ENCODE results near the gene AKAP8L.
"Not testable (repeated sequence)": the region's sequence is repeated elsewhere in the genome, so short reads cannot be mapped to it uniquely, and the experiment has no call there.

AKAP8L gene

GRCh38 chr19:15419413-15420025 is 731 bp upstream of the AKAP8L start:
- Histone ChIP-seq H3K4me3 (ENCODE audit: low read depth, low read length) (peak overlapping the region; percentile 44), H3K4me1 (peaks cover 14% of the 10 kb centered on the region), H3K36me3 (peaks cover 50% of the 10 kb centered on the region), H3K27me3 (no peaks in the 10 kb centered on the region), H3K9me3 (no peaks in the 10 kb centered on the region; the same call in 1 of the 2 replicates)
- no peak for DNase-seq
- no peak for TF ChIP-seq CTCF (IDR thresholded peaks at IDR 0.05; ENCODE audit: low read depth, low read length)

GRCh38 chr19:15418231-15418578 is 583 bp downstream of the AKAP8L start:
- peak; percentile 42 for DNase-seq
- Histone ChIP-seq H3K27me3 (no peaks in the 10 kb centered on the region), H3K4me3 (ENCODE audit: low read depth, low read length) (peak overlapping the region; percentile 99), H3K36me3 (peaks cover 37% of the 10 kb centered on the region), H3K9me3 (no peaks in the 10 kb centered on the region), H3K4me1 (peaks cover 14% of the 10 kb centered on the region)
- TF ChIP-seq CTCF (IDR thresholded peaks at IDR 0.05; ENCODE audit: low read depth, low read length), result no peak

- Histone ChIP-seq H3K27me3 (no peaks in the 10 kb centered on the region), H3K9me3 (no peaks in the 10 kb centered on the region), H3K4me1 (peaks cover 14% of the 10 kb centered on the region), H3K36me3 (peaks cover 34% of the 10 kb centered on the region), H3K4me3 (ENCODE audit: low read depth, low read length) (peak overlapping the region; percentile 99)
- DNase-seq, result no peak
- no peak for TF ChIP-seq CTCF (IDR thresholded peaks at IDR 0.05; ENCODE audit: low read depth, low read length)
Measured at GRCh38 chr19:15417699-15418098, 1.1 kb downstream of the AKAP8L start.

- no peak for DNase-seq
- peaks cover 50% of the 10 kb centered on the region for H3K36me3 ChIP-seq
Measured at GRCh38 chr19:15412832-15413231, 6.0 kb downstream of the AKAP8L start.

DNA sequence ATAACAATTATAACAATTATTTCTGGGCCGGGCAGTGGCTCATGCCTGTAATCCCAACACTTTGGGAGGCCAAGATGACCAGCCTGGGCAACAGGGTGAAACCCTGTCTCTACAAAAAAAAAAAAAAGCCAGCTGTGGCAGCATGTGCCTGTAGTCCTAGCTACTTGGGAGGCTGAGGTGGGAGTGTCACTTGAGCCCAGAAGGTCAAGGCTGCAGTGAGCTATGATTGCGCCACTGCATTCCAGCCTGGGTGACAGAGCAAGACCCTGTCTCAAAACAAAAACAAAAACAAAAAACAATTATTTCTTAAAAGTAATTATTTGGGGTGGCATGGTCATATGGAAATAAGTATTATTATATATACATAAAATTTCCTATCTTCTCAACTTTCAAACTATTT is 7.4 kb downstream of the AKAP8L start:
- not testable (repeated sequence) for H3K4me1 ChIP-seq; H3K4me3 ChIP-seq (ENCODE audit: low read depth, low read length); H3K9me3 ChIP-seq; DNase-seq; H3K27me3 ChIP-seq
- H3K36me3 ChIP-seq, result peaks cover 57% of the 10 kb centered on the region

More at GRCh38 chr19:15412832-15413231, 6.0 kb downstream of the AKAP8L start:
- TF ChIP-seq CTCF (IDR thresholded peaks at IDR 0.05; ENCODE audit: low read depth, low read length), result no peak
- Histone ChIP-seq H3K9me3 (no peaks in the 10 kb centered on the region), H3K4me3 (ENCODE audit: low read depth, low read length) (no peak overlapping the region), H3K4me1 (no peaks in the 10 kb centered on the region), H3K27me3 (no peaks in the 10 kb centered on the region)

DNA sequence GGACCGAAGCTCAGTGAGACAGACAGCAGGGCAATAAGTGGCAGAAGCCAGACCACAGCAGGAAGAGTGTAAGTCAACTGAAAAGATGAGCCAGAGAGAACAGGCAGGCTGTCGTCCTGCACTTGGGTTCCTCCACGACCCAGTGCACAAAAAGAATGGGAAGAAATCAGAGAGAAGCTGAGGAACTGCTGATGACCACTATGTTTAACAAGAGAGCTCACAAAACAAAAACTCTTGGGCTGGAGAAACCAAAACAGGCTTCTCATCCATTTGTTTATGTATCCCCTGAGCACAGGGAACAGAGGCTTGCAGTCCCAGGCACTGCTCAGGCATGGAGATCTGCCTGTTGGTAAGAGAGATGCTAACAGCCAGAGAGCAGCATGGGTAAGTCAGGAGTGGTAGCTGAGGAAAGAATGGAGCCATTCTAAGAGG is 14.0 kb downstream of the AKAP8L start:
- DNase-seq, result no peak
- Histone ChIP-seq H3K36me3 (peaks cover 82% of the 10 kb centered on the region), H3K4me1 (no peaks in the 10 kb centered on the region; the same call in none of the 2 replicates), H3K27me3 (no peaks in the 10 kb centered on the region), H3K9me3 (no peaks in the 10 kb centered on the region), H3K4me3 (ENCODE audit: low read depth, low read length) (no peak overlapping the region)
- no peak for TF ChIP-seq CTCF (IDR thresholded peaks at IDR 0.05; ENCODE audit: low read depth, low read length)

All from BE2C (cell line).